ENCODE measurements around the gene GCHFR.

Gene GCHFR

DNA sequence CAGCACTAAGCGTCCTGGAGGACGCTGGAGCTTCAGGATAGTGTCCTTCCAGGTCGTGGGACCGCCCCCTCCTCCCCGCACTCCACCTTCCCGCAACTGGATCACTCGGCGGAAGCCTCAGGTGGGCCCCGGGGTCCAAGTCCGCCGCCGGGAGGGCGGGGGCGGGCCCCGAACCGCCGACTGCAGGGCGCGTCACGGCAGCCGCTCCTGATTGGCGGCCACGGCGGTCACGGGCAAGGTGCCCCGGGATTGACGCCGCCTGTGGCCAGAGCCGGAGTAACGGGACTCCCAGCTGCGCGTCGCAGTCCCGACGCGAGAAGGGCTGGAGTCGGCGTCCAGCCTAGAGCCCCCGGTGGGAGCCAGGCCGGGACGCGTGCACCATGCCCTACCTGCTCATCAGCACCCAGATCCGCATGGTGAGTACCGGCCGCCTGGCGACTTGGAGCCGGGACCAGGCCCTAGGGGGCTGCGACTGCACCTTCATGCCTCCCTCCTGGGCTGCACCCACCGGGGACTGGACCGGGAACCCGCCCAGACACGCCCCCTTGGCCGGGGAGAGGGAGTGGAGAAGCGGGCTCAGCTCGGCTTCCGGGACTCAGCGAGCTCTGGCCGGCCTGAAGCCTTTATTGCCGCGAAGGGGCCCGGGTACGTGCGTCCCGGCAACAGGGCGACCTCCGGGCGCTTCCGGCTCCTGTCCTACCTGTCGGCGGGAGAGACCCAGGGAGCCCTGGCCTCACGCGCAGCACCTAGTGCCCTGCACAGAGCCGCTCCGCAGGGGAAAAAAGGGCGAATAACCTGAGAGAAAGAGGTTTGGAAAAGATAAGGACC lies at the start of gene GCHFR:
Gene GCHFR, plus strand, starts transcription at position 268 of the 828 bp plus-strand sequence. Its CDS starts 113 bp downstream, at position 381.
- peak; percentile 85 for DNase-seq (ENCODE audit: low spot score)

DNA sequence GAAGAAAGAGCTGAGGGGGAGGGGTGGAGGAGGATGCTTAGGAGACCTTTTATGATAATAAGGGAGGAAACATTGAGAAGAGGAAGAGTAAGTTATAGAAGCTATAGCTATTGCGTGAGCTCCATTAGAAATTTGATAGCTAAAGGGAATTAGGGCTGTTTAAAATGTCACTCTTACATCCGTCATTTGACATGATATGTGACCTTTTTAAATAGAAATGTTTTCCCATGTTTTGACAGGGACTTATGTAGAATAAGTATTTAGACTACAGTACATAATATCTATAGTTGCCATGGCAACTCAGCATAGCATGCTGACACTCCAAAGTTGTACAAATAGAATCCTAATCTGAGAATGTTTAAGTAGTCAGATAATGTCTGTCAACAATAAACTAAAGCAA lies 49.7 kb upstream of the GCHFR start:
- no peak for DNase-seq (ENCODE audit: low spot score)

DNA sequence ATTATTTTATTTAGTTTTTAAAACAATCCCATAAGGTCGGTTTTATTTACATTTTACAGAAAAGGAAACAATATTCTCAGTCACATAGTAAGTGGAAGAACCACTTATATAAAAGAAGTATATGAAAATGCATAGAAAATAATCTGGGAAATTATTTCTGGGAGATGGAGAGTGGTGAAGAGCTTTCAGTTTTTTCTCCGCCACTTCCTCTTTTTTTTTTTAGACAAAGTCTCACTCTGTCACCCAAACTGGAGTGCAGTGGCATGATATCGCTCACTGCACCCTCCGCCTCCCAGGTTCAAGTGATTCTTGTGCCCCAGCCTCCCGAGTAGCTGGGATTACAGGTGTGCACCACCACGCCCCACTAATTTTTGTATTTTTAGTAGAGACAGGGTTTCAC lies 47.7 kb upstream of the GCHFR start:
- no peak for DNase-seq (ENCODE audit: low spot score)

DNA sequence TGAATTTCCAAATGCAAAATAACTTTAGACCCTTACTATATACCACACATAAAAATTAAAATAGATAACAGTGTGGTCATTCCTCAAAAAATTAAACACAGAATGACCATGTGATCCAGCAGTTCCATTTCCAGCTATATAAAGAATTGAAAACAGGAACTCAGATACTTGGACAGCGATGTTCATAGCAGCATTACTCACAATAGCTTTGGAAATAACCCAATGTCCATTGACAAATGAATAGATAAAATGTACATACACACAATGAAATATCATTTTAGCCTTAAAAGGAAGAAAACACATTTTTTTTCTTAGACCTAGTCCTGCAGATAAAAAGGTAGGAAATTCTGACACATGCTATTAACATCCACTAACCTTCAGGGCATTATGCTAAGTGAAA lies 42.2 kb upstream of the GCHFR start:
- no peak for DNase-seq (ENCODE audit: low spot score)

DNA sequence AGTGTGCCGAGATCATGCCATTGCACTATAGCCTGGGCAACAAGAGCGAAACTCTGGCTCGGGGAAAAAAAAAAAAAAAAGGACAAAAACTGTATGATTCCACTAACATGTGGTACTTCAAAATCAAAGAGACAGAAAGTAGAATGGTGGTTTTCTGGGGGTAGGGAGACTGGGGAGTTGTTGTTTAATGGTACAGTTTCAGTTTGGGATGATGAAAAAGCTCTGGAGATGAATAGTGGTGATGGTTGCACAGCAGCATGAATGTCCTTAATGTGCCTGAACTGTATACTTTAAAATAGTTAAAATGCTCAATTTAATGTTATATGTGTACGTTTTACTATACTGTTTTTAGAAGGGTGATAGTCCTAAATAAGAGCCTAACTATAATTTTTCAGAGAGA lies 41.5 kb upstream of the GCHFR start:
- DNase-seq (ENCODE audit: low spot score) = no peak

DNA sequence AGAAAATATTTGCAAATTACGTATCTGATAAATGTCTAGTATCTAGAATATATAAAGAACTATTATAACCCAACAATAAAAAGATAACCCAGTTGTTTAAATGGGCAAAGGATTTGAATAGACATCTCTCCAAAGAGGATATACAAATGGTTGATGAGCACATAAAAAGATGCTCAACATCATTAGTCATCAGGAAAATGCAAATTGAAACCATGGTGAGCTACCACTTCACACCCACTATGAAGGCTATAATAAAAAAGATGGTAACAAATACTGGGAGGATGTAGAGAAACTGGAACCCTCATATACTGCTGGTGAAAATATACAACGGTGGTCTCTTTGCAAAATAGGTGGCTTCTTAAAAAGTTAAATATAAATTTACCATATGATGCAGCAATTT lies 40.9 kb upstream of the GCHFR start:
- DNase-seq (ENCODE audit: low spot score) = peak; percentile 29

DNA sequence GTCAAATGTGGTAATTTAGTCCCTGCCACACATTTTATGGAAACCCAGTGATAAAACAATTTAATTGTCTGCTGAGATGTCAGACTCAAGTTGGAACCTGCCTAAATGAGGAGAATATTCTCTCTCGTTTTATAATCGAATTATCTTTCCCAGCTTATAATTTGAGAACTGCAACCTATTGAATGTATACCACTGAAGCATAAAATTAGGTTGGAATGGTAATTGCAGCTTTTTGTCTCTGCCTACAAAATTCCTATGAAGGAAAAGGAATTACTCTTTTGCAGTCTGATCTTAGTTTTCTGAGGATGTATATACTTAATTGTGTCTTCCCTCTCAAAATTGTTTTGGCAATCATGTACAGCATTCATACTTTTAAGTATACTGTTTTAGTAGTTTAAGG lies 39.9 kb upstream of the GCHFR start:
- no peak for DNase-seq (ENCODE audit: low spot score)

DNA sequence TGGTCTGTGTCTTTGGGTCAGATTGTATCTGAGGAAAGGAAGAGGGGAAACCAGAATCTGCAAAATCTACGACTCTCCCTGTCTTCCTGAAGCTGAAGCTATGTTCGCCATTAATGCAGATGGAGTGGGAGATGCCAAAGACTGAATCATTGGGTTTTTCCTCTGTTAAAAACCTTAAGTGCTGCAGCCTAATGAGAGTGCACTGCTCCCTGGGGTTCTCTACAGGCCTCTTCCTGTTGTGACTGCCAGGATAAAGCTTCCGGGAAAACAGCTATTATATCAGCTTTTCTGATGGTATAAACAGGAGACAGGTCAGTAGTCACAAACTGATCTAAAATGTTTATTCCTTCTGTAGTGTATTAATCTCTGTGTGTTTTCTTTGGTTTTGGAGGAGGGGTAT lies 32.8 kb upstream of the GCHFR start:
- no peak for DNase-seq (ENCODE audit: low spot score)

DNA sequence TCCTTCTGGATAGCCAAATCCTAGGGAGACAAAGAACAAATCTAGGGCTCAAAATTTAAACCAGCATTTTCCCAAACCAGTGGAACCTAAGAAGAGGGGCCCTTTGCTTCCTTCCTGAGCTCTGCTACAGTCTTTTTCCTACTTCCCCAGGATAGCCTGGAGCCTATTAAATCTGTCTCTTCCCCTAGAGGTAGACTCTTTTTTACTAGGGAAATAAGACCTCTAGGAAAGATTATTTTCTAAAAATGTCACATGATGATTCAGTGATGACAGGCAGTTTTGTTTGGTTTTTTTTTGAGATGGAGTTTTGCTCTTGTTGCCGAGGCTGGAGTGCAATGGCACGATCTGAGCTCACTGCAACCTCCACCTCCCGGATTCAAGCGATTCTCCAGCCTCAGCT lies 27.3 kb upstream of the GCHFR start:
- no peak for DNase-seq (ENCODE audit: low spot score)

DNA sequence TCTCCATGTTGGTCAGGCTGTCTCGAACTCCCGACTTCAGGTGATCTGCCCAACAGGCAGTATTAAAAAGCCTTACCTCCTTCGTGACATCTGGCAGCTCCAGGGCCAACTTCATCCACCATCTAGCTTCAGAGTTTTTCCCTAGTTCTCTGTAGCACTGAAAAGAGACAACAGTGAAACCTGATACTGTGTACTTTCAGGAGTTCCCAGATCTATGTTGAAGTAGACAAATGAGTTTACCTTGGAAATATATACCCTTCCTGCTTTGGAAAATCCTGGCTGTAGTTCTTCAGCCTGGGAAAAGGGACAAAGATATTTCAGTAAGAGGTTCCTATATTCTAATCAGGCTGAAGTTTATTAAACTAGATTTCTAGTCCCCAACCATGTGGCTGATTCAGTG lies 26.8 kb upstream of the GCHFR start:
- DNase-seq (ENCODE audit: low spot score) = no peak

DNA sequence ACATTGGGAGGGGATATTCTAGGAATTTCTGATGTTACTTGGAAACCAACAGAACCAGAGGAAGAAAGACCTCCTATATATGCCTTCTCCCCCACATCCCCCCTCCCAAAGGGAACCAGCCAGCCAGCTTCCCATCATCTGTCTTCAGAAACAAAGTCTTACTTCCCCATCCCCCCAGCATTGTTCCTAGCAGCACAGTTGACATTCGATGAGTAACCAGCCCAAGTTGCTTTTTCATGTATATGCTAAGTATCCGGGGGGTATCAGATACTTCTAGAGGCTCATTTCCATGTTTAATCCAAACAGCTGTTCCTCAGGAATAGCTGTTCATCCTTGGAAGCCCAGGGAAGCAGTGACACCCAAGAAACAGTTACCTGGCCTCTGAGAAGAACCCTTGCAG lies 24.8 kb upstream of the GCHFR start:
- no peak for DNase-seq (ENCODE audit: low spot score)

DNA sequence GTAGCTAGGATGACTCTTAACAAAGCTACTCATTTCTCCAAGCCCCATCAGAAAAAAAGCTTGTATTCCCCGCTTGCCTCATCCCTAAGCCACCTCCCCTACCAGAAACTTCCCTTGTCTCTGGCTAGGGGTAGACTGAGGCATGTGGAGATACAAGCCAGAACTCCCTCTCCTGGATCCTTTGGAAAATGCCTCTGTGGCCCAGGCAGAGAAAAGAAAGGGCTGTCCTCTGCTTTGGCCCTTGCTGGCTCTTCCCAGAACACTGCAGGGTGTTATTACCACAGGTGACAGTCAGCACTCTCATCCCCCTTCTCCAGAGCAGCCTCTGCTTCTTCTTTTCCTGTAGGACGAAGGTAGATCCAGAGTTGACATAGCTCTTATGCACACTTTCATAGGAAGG lies 24.0 kb upstream of the GCHFR start:
- no peak for DNase-seq (ENCODE audit: low spot score)

DNA sequence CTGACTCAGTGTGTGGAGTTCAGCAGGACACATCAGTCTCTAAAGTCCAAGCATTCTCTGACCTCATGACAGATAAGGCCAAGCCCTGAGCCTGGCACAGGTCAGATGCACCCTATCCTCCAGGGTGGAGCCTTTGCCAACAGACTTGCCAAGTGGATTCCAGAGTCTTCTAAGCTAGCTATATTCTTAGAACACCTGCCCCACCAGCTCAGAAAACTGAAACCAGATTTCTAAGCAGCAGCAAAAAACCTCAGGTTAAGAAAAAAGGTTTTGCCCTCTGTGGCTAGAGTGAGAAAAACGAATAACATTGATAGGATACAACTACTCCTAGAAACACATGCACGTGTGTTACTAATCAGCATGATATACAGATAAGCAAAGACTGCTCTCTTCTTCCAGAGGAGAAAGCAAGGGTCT lies 20.4 kb upstream of the GCHFR start:
- no peak for DNase-seq (ENCODE audit: low spot score)

DNA sequence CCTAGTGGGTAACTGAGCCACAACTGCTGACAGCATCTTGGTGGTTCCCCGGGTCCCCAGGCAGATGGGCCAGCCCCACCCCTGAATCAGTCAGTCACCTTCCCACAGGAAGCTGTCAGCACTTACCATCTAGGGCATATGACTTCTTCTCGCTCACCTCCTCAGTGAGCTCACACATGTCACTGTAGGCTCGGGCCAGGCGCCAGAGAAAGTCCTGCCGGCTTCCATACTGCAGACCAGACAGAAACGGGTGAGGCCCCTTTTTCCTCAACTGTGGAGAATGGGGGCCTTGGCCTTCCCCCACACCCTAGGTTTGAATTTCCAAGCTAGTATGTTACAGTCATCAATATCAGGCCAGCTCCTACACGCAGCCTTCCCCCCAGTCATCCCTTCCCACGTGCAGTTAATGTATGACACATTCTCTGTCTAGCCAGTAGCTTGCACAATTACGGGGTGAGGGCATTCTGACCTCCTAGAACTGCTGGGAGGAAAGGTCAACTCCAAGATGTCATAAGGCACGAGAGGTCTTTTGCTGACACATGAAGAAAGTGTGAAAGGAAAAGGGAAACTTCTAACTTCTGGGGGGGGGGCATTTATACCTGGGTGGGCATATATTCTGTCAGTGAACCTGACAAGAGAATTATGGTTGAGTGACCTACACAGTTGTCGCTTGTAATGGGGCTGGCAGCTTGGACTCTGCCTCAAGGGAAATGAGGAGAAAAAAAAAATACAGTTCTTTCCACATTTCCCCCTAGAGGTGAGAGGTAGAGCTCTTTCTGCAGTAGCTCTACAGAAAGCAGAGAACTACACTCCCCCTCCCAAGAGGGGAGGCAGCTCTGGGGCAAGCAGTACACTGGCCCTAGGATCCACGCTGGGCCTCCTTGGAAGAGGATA lies 19.7 kb upstream of the GCHFR start:
- DNase-seq (ENCODE audit: low spot score) = peak; percentile 83

DNA sequence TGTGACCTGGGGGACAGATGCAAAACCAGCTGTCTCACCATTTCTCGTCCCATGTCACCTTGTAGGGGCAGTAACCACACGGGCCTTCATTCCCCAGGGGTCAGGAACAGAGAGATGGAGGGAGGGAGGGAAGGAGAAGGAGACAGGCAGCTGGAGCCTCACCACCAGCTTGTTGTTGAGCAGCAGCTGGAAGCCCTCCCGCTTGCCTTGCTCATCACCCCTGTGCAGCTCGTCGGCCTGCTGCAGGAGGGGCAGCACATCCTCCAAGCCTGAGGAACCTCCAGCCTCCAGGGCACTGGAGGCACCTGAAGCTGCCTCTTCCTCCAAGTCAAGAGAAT lies 19.1 kb upstream of the GCHFR start:
- DNase-seq (ENCODE audit: low spot score) = no peak

DNA sequence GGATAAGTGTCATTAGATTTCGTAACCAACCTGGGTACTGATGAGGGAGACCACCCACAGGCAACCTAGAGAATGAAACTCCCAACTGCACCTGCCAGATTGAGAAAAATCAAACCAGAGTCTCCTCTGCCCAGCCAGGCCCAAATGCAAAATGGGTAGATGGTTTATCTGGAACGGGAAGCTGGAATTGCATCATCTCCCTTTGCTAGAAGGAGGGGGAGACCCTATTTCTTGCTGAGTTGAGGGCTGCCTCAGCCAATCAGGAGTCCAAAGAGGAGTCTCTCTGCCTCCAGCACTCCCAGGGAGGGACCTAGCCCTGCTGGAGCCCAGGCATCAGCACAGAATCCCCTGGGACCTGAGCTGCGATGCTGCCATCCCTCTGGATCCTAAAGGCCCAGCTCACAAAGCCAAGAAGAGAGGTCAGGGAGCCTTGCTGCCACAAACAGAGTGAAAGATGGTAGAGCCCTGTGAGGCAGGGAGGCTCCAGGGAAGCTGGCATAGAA lies 16.9 kb upstream of the GCHFR start:
- DNase-seq (ENCODE audit: low spot score) = no peak

DNA sequence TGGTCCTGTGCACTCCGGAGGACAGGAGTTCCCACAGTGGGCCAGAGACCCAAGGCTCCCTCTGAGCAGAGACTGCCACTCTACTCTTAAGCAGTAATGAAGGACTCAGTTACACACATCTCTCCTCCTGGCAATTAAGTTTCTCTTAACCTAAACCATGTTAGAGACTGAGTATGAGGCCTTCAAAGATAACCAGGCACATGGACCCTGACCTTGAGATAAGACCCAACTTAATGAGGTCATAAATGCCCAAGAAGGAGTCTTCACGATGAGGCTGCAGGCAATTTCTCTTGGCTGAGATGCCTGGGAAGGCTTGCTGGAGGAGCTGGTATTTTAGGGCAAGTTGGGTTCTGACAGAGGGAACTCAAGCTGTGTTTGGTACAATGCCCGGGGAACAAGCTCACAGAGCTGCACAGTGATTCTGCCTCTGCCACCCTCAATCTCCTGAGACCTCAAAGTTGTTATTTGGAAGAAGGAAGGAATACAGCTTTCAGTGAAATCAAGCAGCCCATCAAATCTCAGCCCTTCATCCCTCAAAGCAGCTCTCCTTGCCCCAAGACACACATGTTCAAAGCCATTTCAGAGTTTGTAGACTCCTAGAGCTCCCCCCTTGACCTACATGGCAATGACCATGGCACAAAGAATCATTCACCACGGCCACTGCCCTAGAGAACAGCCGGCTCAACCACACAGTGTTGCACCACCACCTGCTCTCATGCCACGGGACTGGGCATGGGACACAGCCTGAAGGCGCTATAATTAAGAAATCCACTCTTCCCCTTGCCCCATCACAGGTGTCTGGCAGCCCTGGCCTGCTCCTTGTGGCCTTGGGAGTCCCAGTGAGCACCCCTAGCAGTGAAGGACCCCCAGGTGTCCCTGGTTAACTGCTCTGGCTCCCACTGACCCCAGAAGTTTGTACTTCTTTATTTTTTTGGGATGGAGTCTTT lies 15.9 kb upstream of the GCHFR start:
- DNase-seq (ENCODE audit: low spot score) = no peak

DNA sequence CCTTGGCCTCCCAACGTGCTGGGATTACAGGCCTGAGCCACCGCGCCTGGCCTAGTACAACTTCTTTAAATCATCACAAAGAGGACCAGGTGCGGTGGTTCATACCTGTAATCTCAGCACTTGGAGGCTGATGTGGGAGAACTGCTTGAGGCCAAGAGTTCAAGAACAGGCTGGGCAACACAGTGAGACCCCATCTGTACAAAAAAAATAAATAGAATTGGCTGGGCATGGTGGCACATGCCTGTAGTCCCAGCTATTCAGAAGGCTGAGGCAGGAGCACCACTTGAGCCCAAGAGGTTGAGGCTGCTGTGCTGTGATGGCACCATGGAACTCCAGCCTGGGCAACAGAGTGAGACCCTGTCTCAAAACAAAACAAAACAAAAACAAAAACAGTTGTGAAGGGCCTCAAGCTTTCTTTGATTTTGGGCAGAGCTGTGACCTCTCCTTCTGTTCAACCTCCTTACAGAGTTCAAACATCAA lies 14.7 kb upstream of the GCHFR start:
- DNase-seq (ENCODE audit: low spot score) = no peak

DNA sequence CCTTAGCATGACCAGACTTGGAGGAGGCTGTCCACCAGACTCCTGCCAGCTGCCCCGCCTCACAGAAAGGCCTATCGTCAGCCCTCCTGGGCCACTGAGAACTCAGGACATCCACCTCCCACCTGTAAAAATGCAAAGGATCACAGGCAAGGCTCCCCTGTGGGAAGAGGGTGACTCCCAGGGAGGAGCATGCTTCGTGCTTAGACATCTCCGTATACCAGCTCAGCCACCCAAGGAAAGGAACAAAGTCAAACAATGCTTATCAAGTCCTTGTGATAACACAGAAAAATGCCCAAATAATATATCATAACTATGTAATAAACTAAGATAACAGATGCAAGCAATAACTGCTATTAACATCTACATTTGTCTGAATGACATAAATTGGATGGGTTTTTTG lies 13.0 kb upstream of the GCHFR start:
- no peak for DNase-seq (ENCODE audit: low spot score)

DNA sequence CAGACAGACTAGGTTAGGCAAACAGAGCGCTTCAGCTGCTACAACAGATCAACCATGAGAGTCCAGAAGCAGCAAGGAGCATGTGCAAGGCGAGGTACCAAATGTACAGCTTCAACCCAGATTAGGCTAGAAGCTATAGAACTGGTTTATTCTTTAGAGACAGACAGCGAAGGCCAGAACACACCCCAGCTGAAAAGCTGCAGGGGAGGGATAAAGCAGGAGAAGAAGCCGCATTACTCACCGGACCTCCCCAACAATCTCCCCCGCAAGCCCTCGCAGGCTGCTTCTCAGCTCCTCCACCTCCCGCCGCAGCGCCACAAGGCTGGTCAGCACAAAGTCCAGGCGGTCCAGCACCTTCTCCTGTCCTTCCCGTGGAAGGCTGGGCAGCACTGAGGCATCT lies 12.1 kb upstream of the GCHFR start:
- no peak for DNase-seq (ENCODE audit: low spot score)

DNA sequence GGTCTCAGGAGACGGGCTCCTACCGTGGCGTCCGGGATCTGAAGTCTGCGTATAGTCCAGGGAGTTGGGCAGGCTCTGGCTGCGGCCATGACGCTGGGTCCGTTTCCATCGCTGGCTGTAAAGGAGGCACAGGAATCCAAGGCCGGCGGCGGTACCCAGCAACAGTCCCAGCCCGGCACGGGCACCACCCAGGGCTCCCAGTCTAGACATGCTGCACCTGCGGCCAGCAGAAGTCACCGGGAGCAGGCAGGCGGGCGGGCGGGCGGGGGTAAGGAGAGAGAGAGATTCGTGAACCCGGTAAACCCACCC lies 9.3 kb upstream of the GCHFR start:
- peak; percentile 38 for DNase-seq (ENCODE audit: low spot score)

Measured in RKO (cell line).